Measurements from ENCODE around the gene HEMGN.
"Not testable (repeated sequence)": the region's sequence is repeated elsewhere in the genome, so short reads cannot be mapped to it uniquely, and the experiment has no call there.

HEMGN gene

DNA sequence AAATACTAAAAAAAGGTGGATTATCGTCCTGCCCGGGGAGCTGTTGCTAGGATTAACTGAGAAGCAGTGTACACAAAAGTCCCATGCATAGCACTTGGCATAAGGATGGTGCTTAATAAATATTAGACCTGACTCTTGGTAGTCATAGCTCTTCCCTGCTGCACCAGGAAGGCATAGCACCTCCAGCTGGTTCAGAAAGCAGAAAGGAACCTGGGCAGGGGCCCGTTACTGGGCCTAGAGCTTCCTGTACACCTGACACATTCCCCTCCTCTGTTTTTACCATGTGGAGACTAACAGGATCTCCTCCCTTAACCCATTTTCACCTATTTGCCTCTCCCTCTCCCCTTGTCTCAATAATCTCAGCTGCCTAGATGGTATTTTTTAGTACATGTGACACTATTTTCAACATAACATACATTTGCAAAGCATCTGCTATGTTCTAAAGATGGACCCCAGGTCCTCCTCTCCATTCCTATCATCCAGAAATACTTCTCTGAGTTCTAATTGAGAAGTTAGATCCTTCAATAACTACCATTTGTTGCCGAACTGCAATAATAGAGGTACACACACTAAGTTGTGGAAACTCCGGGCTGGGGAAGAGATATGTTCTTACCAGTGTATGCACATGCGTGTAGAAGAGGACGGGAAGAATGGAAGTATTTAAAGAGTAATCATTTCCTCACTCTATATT is 42.0 kb upstream of the HEMGN start:
- peaks cover 20% of the 10 kb centered on the region for H3K79me2 ChIP-seq (ENCODE audit: insufficient read depth, low read length)
- H3K36me3 ChIP-seq (ENCODE audit: low read length) = no peaks in the 10 kb centered on the region
- no peak overlapping the region for H3K4me2 ChIP-seq (ENCODE audit: low read depth, low read length, poor library complexity, severe bottlenecking)
- H3K27ac ChIP-seq (ENCODE audit: low read depth, low read length) = no peak overlapping the region
- TF ChIP-seq EZH2phosphoT487 (conservative IDR thresholded peaks at IDR 0.05; ENCODE audit: low read length) = no peak
- TF ChIP-seq, protein P1, sequence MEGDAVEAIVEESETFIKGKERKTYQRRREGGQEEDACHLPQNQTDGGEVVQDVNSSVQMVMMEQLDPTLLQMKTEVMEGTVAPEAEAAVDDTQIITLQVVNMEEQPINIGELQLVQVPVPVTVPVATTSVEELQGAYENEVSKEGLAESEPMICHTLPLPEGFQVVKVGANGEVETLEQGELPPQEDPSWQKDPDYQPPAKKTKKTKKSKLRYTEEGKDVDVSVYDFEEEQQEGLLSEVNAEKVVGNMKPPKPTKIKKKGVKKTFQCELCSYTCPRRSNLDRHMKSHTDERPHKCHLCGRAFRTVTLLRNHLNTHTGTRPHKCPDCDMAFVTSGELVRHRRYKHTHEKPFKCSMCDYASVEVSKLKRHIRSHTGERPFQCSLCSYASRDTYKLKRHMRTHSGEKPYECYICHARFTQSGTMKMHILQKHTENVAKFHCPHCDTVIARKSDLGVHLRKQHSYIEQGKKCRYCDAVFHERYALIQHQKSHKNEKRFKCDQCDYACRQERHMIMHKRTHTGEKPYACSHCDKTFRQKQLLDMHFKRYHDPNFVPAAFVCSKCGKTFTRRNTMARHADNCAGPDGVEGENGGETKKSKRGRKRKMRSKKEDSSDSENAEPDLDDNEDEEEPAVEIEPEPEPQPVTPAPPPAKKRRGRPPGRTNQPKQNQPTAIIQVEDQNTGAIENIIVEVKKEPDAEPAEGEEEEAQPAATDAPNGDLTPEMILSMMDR (IDR thresholded peaks at IDR 0.05; ENCODE audit: insufficient read depth, low read length, poor library complexity, severe bottlenecking) = no peak
- H3K4me3 ChIP-seq (ENCODE audit: insufficient read depth, low read length, poor library complexity, severe bottlenecking) = no peak overlapping the region
- no peak overlapping the region for H2AFZ ChIP-seq (ENCODE audit: low read depth, low read length, severe bottlenecking)
- no peaks in the 10 kb centered on the region for H3K27me3 ChIP-seq (ENCODE audit: low read length)
- no peaks in the 10 kb centered on the region for H4K20me1 ChIP-seq (ENCODE audit: low read depth, low read length)
- no peak overlapping the region for H3K9ac ChIP-seq (ENCODE audit: low read length)
- H3F3A ChIP-seq (ENCODE audit: insufficient read depth) = peaks cover 12% of the 10 kb centered on the region; the same call in 1 of the 2 replicates
- no peaks in the 10 kb centered on the region for H3K9me2 ChIP-seq (replicated peaks; ENCODE audit: insufficient read depth, low read length)
- no peaks in the 10 kb centered on the region for H3K9me3 ChIP-seq (ENCODE audit: insufficient read depth, low read length)

DNA sequence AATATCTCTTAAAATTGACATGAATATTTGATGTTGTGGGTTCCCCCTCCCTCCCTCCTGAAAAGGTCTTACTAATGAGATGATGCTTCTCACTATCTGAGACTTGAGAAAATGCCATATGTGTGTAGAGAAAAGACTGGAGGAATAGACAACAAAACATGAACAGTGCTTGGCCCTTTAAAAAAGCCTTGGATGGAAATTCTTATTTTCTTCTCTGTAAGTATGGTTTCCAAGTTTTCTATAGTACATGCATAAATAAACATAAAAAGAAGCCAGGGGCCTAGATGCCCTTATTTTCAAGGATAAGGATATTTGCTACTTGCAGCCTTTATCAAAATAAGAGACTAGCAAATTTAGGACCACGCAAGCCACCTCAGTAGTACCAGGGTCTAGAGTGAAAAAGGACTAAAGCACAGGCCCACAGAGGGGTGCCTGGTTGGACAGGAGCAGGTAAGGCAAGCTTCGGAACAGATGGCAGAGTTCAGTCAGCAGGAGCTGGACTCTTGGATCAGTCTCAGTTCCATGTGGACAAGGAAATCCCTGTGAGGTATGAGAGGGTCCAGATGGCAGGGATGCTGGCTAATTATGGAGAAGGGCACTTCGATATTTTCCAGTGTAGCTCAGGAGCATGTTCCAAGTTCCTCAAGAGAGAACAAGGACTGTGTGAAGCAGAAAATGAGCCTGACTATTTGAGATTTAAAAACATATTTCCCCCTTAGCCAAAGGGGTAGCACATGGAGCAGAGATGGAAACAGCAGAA is 40.6 kb upstream of the HEMGN start:
- no peak overlapping the region for H3K27ac ChIP-seq (ENCODE audit: low read depth, low read length)
- H4K20me1 ChIP-seq (ENCODE audit: low read depth, low read length) = no peaks in the 10 kb centered on the region
- no peak overlapping the region for H3K4me2 ChIP-seq (ENCODE audit: low read depth, low read length, poor library complexity, severe bottlenecking)
- no peaks in the 10 kb centered on the region for H3K9me3 ChIP-seq (ENCODE audit: insufficient read depth, low read length)
- H3K27me3 ChIP-seq (ENCODE audit: low read length) = no peaks in the 10 kb centered on the region
- no peak overlapping the region for H3K9ac ChIP-seq (ENCODE audit: low read length)
- no peaks in the 10 kb centered on the region for H3K36me3 ChIP-seq (ENCODE audit: low read length)
- H3K9me2 ChIP-seq (replicated peaks; ENCODE audit: insufficient read depth, low read length) = no peaks in the 10 kb centered on the region
- peaks cover 10% of the 10 kb centered on the region; the same call in 1 of the 2 replicates for H3K79me2 ChIP-seq (ENCODE audit: insufficient read depth, low read length)
- no peak for TF ChIP-seq EZH2phosphoT487 (conservative IDR thresholded peaks at IDR 0.05; ENCODE audit: low read length)
- H3K4me3 ChIP-seq (ENCODE audit: insufficient read depth, low read length, poor library complexity, severe bottlenecking) = no peak overlapping the region
- H2AFZ ChIP-seq (ENCODE audit: low read depth, low read length, severe bottlenecking) = no peak overlapping the region
- H3F3A ChIP-seq (ENCODE audit: insufficient read depth) = peaks cover 12% of the 10 kb centered on the region; the same call in 1 of the 2 replicates

DNA sequence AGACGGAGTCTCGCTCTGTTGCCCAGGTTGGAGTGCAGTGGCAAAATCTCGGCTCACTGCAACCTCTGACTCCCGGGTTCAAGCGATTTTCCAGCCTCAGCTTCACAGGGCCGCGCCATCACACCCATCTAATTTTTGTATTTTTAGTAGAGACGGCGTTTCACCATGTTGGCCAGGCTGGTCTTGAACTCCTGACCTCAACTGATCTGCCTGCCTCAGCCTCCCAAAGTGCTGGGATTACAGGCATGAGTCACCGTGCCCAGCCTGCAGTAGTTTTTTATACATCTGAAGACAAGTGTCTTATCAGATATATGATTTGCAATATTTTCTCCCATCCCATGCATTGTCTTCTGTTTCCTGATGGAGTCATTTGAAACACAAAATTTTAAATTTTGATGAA is 38.7 kb upstream of the HEMGN start:
- H2AFZ ChIP-seq (ENCODE audit: low read depth, low read length, severe bottlenecking); H3K27me3 ChIP-seq (ENCODE audit: low read length); H3K9ac ChIP-seq (ENCODE audit: low read length); H3K36me3 ChIP-seq (ENCODE audit: low read length); H3K4me2 ChIP-seq (ENCODE audit: low read depth, low read length, poor library complexity, severe bottlenecking); H4K20me1 ChIP-seq (ENCODE audit: low read depth, low read length); H3F3A ChIP-seq (ENCODE audit: insufficient read depth); H3K27ac ChIP-seq (ENCODE audit: low read depth, low read length); H3K9me3 ChIP-seq (ENCODE audit: insufficient read depth, low read length); H3K79me2 ChIP-seq (ENCODE audit: insufficient read depth, low read length); H3K4me3 ChIP-seq (ENCODE audit: insufficient read depth, low read length, poor library complexity, severe bottlenecking); H3K9me2 ChIP-seq (replicated peaks; ENCODE audit: insufficient read depth, low read length): not testable (repeated sequence)

DNA sequence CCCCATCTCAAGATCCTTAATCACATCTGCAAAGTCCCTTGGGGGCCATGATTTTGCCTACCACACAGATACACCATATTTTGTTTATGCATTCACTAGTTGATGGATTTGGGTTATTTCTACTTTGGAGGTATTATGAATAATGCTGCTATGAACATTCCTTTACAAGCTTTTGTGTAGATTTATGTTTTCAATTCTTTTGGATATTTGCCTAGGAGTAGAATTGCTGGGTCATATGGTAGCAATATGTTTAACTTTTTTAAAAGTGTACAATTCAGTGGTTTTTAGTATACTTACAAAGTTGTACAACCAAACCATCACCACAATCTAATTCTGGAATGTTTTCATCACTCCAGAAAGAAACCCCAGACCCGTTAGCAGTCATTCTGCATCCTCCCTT is 37.4 kb upstream of the HEMGN start:
- no peaks in the 10 kb centered on the region for H3K27me3 ChIP-seq (ENCODE audit: low read length)

More for the DNA sequence above, 37.4 kb upstream of the HEMGN start:
- Histone ChIP-seq H2AFZ (ENCODE audit: low read depth, low read length, severe bottlenecking) (no peak overlapping the region), H3K36me3 (ENCODE audit: low read length) (no peaks in the 10 kb centered on the region), H3F3A (ENCODE audit: insufficient read depth) (no peaks in the 10 kb centered on the region), H3K9me2 (replicated peaks; ENCODE audit: insufficient read depth, low read length) (no peaks in the 10 kb centered on the region), H3K27ac (ENCODE audit: low read depth, low read length) (no peak overlapping the region), H3K79me2 (ENCODE audit: insufficient read depth, low read length) (no peaks in the 10 kb centered on the region), H3K4me3 (ENCODE audit: insufficient read depth, low read length, poor library complexity, severe bottlenecking) (no peak overlapping the region), H3K9me3 (ENCODE audit: insufficient read depth, low read length) (no peaks in the 10 kb centered on the region), H3K9ac (ENCODE audit: low read length) (no peak overlapping the region), H4K20me1 (ENCODE audit: low read depth, low read length) (no peaks in the 10 kb centered on the region), H3K4me2 (ENCODE audit: low read depth, low read length, poor library complexity, severe bottlenecking) (no peak overlapping the region)
- TF ChIP-seq, protein P1 (IDR thresholded peaks at IDR 0.05; ENCODE audit: insufficient read depth, low read length, poor library complexity, severe bottlenecking) = no peak
- no peak for TF ChIP-seq EZH2phosphoT487 (conservative IDR thresholded peaks at IDR 0.05; ENCODE audit: low read length)

Data from SU-DHL-6 (cell line).